HG02763 (cell line): ENCODE measurements around the gene RFTN1.

Experiments
- ATAC-seq: cut with Tn5 transposase; IDR thresholded peaks from one replicate; pipeline ENCODE4 v1.9.1; 2021; ENCODE audit warnings: mild to moderate bottlenecking, moderate library complexity; ENCODE audit not compliant: unreplicated experiment

RFTN1 gene

DNA sequence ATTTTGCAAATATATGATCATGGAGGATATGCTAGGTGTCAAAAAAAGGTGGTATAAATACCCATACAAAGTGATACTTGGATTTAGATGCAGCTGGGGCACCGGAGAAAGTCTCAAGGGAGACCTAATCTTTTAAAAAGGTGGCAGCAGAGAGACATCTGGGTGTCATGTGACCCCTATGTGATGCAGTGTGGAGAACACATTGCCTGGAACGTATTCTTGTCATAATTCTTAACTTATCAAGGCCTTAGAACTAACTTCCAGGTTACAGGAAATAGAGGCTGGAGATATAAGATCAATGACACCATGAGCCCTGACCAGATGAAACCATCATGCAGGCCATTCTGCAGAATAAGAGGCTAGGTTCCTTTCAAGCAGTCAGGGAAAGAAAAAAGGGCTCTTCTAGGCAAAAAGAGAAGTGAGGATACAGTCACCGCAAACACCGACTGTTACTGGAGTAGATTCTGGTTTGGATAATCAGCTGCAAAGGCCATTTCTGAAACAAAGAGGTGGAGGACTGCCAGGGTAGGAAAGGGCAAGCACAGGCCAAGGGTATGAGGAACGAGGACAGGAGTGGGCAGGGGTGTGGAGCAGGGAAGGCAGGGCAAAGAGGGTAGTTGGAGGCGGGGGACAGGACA is 147.9 kb downstream of the RFTN1 start:
- no peak for ATAC-seq

DNA sequence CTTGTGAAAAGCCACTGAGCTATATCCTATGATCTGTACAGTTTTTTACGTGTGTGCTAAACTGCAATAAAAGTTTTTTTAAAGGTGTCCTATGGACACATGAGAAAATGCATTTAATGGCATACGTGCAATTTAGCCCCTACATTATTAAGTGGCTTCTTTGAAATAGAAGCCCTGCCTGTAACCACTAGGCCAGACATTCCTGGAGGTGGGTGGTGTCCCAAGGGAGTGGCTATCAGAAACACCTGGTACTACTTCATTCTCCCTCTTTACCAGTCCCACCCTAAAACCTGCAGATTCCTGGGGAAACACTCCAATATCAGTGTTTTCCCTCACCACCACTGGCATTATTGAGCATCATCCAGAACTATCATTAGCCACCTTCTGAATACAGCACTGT is 148.5 kb downstream of the RFTN1 start:
- no peak for ATAC-seq

DNA sequence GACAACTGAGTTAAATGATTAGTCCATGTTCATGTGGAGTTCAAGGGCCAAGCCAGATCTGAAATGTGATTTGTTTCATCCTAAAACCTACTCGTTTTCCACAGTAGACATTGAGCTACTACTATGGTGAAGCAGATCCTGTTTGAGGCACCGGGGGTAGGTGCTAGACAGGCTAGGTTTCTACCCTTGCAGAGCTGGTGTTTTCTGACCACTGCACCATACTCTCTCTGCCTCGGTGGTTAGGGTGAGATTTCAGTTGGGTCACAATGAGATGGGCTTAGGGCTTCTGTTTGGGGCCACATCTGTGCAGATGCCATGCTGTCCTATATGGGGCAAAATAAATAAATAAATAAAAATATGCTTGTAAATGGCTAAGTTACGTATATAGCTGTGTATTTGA is 149.2 kb downstream of the RFTN1 start:
- no peak for ATAC-seq

DNA sequence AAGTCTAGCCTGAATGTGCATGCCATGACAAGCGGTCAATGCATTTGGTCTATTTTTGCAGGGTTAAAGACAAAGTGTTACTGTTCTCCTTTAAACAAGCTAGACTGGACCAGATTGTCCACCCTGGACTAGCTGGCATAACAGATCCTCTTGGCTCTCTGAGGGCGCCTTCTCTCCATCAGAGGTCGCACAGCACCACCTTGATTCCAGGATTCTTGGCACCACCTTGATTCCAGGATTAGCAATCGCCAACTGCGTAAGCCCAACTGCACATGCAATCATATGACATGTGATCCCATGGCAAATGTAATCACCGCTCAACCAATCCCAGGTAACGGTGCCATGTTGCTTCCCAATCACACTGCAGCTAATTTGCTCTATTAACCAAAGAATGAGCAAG is 149.9 kb downstream of the RFTN1 start:
- ATAC-seq = no peak

DNA sequence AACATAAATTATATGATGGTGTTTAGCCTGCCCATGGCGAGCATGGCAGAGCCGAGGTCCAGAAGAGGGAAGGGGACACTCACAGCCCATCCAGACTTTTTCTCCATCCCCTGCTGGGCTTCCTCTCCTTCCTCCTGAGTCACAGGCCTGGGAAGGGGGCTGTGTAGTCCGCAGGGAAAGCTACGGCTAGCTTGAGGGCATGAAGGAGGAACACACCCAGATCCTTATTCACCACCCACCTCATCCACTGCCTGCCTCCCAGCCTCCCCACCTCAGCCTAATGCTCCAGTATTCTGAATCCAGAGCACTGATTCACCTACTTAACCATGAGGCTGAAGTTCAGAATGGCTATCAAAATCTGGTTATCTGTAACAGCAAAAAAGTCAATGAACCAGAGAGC is 150.7 kb downstream of the RFTN1 start:
- no peak for ATAC-seq

DNA sequence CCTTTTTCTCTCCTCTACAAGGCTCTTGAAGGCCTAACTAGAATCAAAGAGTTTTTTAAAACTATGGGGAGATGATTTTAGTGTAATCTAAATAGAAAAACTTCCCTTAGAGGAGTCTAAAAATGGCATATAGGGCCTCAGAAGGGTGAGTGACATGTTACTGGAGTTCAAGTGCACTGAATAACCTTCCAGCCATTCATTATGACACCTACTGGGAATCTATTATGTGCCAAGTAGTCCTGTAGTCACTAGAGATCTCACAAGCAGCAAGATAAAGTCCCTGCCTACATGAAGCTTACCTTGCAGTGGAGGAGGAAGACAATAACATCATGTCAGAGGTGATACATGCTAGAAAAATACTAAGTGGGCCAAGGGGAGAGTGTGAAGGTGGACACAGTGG is 152.4 kb downstream of the RFTN1 start:
- ATAC-seq = no peak

DNA sequence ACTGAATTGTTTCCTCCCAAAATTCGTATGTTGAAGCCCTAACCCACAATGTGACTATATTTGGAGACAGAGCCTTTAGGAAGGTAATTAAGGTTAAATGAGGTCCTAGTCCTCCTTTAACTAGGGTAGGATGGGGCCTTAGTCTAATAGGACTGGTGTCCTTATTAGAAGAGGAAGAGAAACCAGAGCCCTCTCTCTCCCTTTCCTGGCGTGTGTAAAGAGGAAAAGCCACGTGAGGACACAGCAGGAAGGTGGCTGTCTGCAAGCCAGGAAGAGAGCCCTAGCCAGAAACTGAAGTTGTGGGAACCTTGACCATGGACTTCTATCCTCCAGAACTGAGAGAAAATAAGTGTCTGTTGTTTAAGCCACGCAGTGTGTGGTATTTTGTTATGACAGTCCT is 154.2 kb downstream of the RFTN1 start:
- no peak for ATAC-seq

DNA sequence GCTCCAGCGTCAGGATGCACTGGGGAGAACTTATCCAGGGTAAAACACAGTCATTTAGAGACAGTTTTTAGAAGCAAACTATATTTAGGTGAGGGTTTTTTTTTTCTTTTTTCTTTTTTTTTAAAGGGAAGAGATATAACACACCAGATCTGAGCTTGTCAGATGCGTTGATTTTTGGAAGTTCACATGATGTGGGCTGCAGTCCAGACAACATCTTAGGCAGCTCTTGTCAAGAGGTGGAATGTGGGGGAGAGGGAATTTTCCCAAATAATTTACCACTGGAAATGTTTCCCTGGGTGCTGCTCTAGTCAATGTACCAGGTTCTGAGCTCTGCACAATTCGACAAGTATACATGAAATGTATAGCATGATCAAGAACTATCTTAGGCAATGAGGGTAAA is 155.2 kb downstream of the RFTN1 start:
- no peak for ATAC-seq

DNA sequence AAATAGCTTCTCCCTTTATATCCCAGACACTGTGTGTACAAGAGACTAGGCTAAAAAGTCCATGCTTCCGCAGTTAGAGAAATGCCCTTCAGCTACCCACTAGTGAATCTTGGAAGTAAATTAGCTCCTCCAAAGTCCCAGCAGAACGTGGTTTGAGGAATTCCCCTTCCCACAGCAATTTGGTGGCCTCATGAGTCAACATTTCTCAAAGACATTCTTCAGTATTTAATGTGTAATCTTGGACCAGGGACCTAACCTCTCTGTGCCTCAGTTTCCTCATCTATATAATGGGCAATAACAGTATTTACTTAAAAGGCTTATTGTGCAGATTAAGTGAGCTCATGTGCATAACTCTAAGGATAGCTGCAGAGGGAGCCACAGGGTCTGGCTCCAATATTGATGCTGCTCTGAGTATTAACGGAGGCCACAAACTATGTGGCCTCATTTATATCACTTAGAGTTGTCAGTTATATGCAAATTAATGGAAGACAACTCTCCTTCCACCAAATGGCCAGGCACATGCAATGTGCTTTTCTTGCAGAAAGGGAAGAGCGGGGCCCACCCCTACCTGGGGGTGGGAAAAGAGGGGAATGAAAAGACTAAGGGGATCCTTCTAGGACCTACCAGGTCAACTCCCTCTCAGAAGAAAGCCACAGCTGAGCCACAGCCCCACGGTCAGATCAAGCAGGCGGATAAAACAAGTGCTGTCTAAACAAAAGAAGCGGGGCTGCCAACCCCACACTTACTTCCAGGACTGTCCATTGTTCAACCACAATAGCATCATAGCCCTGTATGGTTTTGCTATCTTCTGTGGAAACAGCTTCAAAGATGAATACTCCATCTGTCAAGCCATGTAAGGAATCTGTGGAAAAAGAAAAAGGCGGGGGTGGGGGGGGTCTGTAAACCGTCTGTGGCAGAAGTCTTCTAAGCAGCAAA is 156.0 kb downstream of the RFTN1 start:
- ATAC-seq = no peak

DNA sequence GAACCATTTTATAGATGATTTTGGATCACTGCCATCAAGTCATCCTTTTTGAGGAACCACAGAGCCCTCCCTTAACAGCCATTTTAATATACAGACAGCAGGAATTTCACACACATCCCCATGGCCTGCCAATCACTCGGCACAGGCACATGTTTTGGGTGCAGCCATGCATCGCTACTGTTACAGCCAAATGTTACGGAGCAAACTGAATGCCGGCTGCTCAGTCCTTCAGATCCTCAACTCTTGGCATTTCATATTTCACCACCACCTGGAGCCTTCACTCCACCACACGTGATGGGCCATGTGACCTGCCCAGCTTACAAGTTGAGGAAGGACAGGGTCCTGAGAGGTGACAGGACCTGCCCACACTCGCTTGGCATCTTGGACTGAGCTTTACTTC is 157.7 kb downstream of the RFTN1 start:
- ATAC-seq = no peak

DNA sequence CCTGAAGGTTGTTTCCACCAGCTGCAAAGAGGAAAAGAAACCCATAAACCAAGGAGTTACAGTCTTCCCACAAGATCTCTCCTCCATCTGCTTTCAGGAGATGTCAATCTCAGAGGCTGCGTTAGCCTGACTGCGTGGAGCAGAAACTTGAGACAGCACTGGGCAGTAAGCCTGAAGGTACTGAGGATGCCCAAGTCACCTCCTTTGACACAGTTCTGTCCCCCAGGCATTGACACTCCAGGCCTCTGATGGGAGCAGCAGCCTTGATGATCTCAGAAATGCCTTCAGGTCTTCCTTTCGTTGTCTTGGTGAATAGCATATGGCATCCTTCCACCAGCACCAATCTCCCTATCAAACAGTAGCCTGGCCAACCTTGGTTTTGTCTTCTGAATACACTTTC is 159.2 kb downstream of the RFTN1 start:
- no peak for ATAC-seq

DNA sequence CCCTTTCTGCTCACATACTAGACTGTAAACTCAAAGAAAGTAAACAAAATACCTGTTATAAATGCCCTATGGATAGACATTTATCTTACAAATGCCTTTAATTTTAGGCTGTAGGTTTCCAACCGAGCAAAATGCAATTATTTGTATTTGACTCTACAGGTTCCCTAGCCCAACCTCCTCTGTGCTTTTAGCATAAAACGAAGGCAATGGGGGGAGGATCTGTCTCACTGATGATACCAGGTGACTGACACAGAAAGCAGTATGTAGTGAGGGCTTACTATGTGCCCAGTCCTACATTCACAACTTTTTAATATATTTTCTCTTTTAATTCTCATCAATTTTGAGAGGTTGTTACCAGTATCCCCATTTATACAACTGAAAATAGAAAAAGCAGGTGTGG is 161.1 kb downstream of the RFTN1 start:
- no peak for ATAC-seq

DNA sequence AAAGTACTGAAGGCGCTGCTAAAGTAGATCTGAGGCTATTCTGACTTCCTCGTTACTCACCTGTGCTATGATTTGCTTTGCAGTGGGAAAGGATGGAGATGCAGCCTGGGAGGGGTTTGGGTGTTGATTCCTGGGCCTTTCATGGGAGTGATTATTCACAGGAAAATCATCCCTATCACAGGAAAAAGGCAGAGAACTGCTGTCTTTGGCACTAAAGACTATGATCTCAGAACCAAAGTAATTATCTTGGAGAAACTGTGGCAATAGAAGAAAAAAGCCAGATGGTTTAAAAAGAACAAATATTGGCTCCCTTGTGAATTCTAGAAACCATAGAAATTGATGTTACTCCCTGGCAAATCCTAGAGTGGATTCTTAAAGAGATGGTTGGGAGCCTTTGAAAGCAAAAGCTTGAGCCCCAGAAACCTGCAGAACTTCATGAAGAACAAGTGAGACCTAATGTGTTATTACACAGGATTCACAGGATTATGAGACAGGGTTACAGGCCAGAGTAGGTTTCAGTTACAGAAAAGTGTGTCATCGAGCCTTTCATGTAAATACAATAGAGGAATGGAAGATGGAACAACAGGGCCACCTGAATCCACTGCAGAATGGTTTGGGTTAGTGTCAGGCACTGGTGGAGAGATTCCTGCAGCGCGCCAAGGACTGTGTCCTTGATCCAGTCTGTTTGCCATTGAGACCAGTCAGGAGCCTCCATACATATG is 162.7 kb downstream of the RFTN1 start:
- ATAC-seq = no peak

DNA sequence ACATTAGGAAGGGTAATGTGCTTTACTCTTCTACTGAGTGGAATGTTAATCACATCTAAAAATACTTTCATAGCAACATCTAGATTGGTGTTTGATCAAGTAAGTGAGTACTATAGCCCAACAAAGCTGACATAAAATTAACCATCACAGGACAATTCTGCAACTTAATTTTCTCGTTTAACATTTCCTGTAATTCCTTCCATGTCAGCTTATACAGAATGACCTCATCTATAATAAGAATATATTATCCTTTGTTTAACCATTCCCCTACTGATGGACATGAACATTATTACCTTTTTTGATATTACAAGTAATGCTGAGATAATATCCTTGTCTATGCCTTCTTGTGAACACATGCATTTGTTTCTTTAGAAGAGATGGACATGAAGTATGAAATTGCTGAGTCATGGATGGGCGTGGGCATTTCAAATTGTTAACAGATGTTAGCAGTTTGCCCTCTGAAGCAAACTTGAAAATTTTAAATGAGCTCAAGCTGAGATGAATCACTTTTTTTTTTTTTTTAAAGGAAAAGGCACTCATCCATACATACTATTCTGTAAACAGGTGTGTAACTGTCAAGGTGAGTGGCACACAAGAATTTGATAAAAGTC is 163.4 kb downstream of the RFTN1 start:
- no peak for ATAC-seq

DNA sequence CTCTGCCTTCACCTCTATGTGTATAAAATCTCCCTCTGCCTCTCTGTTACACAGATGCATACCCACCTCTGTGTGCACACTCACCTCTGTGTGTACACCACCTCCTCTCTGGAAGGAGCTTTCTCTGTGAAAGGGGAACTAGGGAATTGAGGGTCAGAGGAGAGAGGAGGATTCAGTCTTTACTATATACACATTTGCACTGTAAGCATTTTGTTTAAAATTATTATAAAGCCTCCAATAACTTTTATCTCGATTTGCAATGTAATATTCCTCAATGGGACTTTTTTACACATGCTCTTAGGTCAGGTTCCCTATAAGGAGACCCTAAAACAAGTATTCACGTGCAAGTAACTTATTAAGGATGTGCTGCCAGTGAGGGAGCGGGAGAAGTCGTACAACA is 166.0 kb downstream of the RFTN1 start:
- ATAC-seq = no peak

DNA sequence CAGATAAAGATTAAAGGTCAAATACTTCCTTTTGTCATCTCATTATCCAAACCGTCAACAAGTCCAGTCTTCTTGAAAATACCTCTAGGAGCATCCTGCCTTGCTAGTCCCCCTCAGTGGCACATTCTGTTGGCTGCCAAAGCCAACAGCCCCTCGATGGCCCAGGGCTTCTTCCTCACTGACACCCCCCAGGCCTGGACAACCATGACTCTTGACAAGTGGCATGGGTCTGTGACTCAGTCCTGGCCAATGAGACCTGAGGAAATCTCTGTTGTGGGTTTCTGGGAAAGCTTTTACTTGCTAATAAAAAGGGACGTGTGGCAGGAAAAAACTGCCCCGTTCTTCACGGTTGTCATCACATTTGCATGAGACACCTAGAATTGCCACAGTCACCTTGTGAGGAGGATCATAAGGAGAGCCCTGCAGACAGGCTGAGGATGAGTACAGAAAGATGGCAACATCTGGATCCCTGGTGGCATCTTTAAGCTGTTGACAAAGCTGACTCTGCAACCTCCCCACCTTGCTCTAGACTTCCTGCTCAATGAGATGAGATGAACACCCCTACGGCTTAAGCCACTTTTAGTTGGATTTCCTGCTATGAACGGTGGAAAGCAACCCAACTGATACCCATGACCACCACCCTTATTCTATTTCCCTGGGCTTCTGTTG is 167.0 kb downstream of the RFTN1 start:
- no peak for ATAC-seq

DNA sequence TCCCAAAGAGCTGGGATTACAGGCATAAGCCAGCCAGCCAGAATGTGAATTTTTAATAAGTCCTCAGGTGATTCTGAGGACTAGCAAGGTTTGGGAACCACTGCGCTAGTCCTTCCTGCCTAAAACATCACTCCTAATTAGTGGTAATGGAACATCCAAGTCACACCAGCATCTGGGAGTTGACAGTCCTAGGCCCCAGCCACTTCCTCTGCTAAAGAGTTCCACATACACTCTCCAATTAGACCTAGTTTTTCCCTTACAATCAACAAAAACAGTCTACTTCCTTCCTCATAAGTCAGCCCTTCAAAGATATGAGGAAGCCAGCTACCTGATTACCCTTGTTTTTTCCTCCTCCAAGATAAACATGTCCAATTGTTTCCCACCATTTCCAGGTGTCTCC is 170.4 kb downstream of the RFTN1 start:
- no peak for ATAC-seq

DNA sequence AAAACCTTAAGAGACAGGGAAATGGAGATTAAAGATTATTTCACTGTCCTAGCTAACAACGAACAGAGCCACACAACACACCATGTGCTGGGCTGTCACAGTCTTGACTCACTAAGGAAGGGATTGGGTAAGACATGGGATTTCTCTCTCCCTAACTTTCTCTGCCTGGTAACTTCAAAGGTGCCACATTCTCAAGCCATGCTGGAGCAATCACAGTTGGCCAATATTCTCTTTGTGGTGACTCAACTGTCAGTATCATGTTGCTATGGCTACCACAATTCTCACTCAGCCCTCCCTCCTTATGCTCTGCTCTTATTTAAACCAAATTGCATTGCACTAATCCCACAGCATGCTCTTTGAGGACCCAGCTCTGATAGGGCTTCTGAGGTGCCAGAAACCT is 174.5 kb downstream of the RFTN1 start:
- no peak for ATAC-seq

DNA sequence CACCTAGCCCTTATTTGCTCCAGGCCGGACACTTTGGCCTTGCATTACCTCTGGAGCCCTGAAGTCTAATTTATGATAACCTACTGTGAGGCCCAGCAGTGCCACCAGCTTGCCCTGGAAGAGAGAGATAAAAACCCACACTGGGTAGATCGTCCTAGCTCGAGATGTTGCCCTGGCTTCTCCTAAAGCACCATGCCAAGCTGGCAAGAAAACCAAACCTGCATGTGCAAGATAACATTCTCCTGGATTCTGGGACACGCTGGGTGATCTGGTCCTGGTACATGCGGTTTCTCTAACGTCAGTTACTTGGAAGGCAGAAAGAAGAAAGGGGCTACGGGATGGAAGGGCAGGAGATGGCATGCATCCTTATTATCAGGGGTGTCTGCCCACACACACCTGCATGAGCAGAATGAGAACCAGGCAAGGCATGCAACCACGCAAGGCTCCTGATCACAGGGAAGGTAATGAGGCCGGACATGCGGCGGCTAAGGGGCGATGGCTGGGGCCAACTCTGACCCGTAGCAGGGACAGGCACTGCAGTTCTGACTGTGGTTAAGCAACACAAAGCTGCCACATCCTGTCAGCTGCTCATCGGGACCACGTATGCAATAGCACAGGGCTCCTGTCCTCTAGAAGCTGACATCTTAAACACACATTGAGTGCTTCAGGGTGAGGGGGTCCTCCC is 175.5 kb downstream of the RFTN1 start:
- ATAC-seq = peak; percentile 72

DNA sequence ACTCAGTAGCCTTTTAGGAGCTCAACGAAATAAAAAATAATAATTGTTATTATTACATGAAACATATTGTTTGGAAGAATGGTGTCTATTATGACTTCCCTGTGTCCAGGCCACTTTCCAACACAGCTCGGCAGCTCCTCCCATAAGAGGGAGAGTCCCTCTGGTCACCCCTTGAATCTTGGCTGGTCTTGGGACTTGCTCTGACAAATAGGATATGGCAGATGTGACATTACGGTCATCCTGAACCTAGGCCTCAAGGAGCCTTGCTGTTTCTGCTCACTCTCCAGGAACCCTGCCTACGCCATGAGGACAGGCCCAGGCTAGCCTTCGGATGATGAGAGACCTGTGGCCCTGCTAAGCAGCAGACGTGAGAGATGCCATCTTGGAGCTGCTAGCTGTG is 176.7 kb downstream of the RFTN1 start:
- no peak for ATAC-seq
